Measurements from ENCODE around the gene FABP3.

DNA sequence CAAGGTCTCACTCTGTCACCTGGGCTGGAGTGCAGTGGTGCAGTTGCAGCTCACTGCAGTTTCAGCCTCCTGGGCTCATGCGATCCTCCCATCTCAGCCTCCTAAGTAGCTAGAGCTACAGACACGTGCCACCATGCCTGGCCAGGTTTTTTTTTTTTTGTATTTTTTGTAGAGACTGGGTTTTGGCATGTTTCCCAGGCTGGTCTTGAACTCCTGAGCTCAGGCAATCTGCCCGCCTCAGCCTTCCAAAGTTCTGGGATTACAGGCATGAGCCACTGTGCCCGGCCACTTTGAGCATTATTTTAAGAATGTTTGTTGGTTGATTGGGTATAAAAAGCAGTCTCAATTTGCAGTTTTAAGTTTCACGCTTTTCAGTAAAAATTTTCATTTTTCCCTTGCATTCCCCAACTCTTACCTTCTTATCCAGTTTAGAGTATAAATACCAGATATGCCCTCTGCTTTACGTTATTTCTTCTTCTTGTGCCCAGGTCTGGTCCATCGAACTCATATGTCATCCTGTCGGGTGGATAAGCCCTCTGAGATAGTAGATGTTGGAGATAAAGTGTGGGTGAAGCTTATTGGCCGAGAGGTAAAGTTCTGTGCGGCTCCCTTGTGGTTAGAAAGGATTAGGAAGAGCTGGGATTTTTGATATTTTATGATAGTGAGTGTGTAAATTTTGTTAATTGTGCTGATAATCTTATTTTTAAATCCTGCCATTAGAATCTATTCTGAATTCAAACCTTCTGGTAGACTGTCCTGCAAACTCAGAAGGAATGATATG, 36.0 kb downstream of the FABP3 start:
- TF ChIP-seq, protein P1, sequence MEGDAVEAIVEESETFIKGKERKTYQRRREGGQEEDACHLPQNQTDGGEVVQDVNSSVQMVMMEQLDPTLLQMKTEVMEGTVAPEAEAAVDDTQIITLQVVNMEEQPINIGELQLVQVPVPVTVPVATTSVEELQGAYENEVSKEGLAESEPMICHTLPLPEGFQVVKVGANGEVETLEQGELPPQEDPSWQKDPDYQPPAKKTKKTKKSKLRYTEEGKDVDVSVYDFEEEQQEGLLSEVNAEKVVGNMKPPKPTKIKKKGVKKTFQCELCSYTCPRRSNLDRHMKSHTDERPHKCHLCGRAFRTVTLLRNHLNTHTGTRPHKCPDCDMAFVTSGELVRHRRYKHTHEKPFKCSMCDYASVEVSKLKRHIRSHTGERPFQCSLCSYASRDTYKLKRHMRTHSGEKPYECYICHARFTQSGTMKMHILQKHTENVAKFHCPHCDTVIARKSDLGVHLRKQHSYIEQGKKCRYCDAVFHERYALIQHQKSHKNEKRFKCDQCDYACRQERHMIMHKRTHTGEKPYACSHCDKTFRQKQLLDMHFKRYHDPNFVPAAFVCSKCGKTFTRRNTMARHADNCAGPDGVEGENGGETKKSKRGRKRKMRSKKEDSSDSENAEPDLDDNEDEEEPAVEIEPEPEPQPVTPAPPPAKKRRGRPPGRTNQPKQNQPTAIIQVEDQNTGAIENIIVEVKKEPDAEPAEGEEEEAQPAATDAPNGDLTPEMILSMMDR (conservative IDR thresholded peaks at IDR 0.05; ENCODE audit: low read depth, low read length), result no peak
- no peak for TF ChIP-seq EZH2 (IDR thresholded peaks at IDR 0.05; ENCODE audit: low read length, unreplicated experiment)
- TF ChIP-seq EZH2phosphoT487 (IDR thresholded peaks at IDR 0.05; ENCODE audit: borderline replicate concordance, low read length), result no peak

Measured in PC-3 (cell line).